KBM-7 (cell line): ENCODE measurements around the gene SLC25A23.
A peak's percentile ranks its signal among the peaks of the same experiment; 100 is the strongest.
"Not testable (repeated sequence)": the region's sequence is repeated elsewhere in the genome, so short reads cannot be mapped to it uniquely, and the experiment has no call there.

Source experiments
- DNase-seq: peaks from one replicate; pipeline ENCODE4 v3.0.0-alpha.2; 2015
- in situ Hi-C: fragments of 300-500 bp; cut with MboI; formaldehyde crosslinking; loops from 2 replicates; pipeline ENCODE4 v1.14.3; 2020; ENCODE audit warnings: low sequenced_read_pairs, low pct_unique_long_range_greater_than_20kb, mixed read lengths

The SLC25A23 gene

DNA sequence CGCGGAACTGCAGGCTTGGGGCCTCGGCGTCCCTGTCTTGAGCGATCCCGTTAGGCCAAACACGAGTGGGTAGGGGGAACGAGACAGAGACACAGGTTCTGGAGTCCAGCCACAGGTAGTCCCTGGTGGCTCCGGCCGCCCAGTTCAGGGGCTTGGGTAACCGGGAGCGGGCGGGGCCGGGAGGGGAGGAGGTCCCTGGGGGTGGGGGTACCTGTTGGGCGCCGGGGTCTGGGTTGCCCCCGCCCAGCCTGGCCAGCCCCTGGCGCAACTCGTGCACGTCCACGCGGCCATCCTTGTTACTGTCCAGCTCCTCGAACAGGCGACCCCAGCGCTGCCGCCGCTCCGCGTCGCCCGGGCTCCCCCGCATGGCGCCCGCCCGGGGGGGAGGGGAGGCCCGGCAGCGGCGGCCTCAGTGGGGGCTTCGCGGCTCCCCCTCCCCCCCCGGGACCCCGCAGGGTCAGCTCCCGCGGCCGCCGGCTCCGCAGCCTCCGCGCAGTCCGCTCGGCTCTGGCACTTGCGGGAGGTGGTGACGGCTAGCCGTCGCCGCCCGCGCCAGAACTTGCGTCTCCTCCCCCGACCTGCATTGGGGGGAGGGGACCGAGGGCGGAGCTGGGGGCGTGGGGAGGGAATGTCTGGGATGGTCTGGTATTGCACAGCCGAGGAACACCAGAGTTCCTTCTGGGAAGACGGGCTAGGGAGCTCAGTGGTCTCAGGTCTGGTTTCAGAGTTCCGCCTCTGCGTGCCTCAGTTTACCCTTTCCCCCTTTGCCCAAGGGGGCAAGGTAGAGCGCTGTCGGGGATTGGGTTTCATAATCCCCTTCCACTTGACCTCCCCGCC lies at the start of gene SLC25A23:
Gene SLC25A23, minus strand, starts transcription at position 531 of the 837 bp plus-strand sequence. Its CDS starts 164 bp downstream, at position 367.
- in situ Hi-C loops = no loop called here
- DNase-seq = no peak

DNA sequence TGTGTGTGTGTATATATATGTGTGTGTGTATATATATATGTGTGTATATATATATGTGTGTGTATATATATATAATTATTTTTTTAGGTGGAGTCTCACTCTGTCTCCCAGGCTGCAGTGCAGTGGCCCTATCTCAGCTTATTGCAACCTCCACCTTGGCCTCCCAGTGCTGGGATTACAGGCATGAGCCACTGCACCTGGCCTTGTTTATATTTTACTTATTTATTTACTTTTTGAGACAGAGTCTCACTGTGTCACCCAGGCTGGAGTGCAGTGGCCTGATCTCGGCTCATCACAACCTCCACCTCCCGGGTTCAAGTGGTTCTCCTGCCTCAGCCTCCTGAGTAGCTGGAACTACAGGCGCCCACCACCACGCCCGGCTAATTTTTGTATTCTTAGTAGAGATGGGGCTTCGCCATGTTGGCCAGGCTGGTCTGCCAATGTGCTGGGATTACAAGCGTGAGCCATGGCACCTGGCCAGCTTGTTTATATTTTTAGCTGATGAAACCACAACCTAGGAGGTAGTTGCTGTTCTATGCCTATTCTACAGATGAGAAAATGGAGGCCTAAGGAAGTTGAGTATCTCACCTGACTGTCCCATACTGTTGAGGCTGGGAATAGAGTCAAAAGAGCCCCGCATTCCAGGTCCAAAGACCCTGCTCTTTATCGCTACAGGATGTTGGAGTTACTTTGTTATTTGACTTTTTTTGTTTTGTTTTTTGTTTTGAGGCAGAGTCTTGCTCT lies 48.6 kb upstream of the SLC25A23 start:
- DNase-seq, in situ Hi-C loops: not testable (repeated sequence)

DNA sequence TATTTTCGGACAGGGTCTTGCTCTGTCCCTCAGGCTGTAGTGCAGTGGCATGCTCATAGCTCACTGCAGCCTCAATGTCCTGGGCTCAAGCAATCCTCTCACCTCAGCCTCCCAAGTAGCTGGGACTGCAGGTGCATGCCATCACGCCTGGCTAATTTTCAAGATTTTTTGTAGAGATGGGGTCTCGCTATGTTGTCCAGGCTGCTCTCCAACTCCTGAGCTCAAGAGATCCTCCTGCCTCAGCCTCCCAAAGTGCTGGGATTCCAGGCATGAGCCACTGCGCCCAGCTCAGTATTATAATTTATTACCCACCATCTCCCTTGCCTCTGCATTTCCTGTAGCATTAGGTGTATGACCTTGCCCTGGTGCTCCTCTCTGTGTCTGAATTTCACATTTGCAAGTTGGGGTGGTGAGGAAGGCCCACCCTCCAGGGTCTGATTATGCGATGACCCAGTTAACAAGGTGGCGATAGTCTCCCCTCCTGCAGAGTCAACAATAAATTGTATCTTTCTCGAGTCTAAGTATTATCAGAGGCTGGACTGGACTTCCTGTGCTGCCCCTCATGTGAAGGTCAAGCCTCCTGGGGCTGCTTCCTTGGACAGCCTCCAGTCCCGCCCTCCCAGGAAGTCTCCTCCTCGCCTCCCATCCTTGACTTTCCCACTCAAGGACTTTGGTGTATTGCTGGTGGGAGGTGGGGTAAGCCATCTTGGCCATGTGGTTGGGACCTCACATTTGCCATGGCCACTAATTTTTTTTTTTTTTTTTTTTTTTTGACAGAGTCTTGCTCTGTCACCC lies 44.0 kb upstream of the SLC25A23 start:
- in situ Hi-C loops = no loop called here
- DNase-seq = no peak

DNA sequence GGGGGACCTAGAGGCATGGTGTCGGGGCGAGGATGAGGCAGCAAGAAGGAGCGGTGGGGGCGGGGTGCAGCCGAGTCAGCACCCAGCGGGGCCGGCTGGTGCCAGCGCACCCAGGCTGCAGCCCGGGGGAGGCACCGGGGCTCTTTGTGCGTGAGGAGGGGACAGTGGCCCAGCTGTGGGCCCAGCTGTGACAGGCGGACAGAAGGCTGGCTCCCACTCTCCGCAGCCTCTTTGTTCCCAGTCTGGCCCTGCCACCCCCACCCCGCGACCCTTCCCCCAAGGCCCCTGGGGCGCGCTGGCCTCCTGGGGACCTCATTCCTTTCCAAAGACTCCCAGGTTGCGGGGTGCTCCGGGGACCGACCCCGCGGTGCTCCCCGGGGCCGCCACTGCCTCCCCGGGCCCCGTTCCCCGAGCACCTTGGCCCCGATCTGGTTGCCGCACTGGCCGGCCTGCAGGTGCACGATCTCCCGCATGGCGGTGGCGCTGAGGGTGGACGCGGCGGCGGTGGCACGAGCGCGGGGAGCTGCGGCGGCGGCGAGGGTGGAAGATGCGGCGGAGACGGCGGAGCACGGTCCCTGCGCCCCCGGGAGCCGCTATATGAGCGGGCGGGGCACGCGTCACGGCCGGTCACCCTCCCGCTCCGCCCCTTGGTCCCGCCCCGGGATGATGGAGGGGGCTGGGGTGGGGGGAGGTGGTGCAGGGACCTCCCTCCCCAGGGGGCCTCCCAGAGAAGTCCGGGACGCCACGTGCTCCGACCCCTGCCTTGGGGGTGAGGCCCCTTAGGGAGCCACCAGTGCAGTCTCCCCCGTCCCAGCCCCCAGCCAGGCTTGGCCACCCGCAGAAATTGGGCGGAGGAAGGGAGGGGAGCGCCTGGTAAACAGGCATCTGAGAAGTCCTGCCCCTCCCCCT lies 42.4 kb upstream of the SLC25A23 start, which contains the start of gene TUBB4A:
Gene TUBB4A, minus strand, starts transcription at position 570 of the 909 bp plus-strand sequence. Its CDS starts 97 bp downstream, at position 473.
- in situ Hi-C loops = no loop called here
- peak; percentile 57 for DNase-seq

DNA sequence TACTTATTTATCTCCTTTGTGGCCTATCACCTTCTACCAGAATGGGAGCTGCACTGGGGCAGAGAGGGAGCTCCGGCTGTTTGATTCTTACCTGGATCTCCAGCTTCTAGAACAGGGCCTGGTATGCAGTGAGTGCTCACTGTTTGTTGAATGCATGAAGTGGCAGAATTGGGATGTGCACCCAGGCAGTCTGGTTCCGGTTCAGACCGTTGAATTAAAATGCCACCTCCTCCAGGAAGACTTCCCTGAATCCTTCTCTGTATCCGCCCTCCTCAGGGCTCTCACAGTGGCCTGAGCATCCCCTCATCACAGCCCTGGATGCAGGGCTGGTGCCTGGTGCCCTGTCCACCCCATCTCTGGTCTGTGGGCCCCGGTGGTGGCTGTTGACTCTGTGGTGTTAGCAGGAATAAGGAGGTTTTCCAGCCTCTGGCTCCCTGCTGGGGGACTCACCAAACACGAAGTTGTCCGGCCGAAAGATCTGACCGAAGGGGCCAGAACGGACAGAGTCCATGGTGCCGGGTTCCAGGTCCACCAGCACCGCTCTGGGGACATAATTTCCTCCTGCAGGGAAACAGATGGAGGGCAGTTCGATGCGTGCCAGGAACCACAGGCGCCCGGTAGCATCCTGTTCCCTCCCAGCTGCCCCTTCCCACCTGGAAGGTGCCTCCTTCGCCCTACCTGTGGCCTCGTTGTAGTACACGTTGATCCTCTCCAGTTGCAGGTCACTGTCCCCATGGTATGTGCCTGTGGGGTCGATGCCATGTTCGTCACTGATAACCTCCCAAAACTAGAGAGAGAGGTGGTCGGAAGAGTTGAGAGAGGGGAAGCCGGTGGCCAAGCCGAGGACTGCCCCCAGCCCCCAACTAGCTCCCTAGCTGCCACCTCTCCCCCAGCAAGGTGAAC lies 41.5 kb upstream of the SLC25A23 start:
- in situ Hi-C loops = no loop called here
- DNase-seq = no peak

DNA sequence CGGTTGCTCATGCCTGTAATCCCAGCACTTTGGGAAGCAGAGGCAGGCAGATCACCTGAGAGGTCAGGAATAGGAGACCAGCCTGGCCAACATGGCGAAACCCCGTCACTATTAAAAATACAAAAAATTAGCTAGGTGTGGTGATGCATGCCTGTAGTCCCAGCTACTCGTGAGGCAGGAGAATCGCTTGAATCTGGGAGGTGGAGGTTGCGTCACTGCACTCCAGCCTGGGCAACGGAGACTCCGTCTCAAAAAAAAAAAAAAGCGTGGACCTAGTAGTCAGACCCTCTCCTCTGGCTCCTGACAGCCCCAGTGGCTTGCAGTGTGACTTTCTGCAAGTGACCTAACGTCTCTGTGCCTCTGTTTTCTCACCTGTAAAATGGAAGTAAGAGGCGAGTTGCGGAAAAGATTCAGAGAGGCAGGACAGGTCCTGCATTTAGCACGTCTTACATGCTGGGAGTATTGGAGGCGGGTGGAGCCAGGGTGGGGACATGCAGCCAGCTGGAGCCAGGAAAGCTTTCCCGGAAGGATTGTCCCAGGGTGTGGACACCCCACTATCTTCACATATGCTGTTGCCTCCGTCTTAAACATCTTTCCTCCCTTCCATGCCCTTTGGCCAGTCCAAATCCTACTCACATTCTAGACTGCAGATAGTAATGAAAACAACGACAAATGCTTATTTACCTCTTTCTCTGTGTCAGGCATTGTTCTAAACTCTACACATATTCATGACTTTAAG lies 39.6 kb upstream of the SLC25A23 start:
- in situ Hi-C loops = no loop called here

DNA sequence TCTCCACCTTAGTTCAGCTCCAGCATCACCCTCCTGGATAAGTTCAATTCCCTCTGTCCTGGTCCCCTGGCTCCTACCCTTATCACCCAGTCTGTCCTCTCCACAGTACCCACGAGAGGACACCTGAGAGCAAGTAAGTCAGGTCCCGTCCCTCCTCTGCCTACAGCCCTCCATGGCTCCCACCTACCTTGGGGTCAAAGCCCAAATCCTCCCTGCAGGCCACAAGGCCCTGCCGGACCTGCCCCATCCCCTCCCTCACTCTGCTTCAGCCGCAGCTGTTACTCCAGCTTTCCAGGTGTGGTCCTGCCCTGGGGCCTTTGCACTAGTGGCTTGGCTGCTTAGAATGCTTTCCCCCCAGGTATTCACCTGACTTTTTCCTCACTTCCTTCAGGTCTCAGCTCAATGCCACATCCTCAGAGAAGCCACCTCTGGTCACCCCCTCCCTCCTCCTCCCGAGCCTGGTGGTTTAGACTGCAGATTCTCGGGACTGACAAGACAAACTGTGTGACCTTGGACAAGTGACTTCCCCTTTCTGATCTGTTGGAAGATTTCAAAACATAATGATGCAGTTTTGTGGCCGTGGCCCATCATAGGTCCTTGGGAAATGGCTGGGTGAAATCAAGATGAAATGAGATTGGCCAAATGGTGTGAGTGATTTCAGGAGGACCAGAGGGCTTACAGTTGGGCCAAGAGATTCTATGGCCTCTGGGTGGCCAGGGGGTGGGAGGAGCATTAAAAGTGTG lies 38.9 kb upstream of the SLC25A23 start:
- in situ Hi-C loops = no loop called here
- DNase-seq = peak; percentile 51

More for the DNA sequence above, 39.6 kb upstream of the SLC25A23 start:
- DNase-seq = no peak

DNA sequence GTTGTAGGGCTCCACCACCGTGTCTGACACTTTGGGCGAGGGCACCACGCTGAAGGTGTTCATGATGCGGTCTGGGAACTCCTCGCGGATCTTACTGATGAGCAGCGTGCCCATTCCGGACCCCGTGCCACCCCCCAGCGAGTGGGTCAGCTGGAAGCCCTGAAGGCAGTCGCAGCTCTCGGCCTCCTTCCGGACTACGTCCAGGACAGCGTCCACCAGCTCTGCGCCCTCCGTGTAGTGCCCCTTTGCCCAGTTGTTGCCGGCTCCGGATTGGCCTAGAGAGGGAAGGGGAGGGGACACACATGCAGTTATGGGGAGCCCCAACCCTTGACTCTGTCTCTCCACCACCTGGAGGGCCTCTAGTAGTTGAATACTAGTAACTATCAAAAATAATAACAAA lies 36.4 kb upstream of the SLC25A23 start:
- DNase-seq = no peak
- in situ Hi-C loops = no loop called here

DNA sequence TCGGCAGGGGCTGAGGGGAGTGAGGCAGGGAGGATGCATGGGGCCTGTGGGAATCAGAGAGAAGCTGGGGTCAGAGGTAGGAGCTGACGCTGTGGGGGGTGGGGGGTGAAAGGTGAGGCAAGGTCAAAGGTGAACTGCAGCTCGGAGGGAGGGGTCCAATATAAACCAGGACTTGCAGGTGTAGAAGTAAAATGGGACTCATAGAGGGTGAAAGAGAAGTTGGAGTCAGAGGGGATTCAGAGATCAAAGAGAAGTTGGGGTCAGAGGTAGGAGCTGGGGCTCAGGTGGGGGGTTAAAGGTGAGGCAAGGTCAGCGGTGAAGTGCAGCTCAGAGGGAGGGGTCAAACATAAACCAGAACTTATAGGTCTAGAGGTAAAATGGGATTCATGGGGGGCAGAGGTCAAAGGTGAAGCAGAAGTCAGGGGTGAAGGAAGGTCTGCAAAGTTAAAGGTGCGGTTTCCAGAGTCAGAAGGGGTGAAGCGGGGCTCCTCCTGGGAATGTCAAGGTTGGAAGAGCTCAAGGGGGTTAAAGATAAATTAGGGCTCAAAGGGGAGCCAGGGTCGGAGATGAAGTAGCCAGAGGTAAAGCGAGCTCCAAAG lies 34.9 kb upstream of the SLC25A23 start:
- in situ Hi-C loops = no loop called here
- DNase-seq = no peak

DNA sequence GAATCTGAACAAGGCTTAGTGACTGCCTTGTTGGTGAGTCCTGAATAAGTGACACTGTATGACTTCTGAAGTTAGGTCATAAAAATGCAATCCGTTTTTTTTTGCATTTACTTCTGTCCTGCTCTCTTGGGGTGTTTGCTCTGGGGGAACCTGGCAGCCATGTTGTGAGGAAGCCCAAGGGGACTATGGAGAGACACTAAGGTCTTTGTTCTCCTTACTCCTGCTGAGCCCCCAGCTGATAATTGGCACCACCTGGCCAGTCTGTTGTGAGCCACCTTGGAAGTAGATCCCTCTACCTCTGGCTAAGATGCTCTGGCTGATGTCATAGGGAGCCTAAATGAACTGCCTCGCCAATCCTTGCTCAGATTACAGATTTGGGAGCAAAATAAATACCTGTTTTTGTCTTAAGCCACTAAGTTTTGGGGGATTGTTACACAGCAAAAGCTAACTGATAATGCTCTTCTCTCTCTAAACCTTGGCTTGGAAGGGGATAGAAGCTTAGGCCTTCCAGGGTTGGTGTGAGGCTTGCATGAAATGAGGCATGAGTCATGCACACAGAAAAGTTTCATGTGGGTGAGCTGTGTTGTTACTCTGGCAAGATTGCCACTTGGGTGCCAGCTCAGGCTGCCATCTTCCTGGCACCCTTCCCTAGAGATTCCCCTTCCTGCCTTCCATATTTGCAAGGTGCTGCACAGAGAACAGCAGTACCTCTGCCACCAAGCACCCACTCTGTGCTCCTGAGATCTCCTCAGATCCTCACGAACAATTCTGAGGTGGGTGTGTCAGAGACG lies 32.4 kb upstream of the SLC25A23 start:
- no peak for DNase-seq
- in situ Hi-C loops = no loop called here

DNA sequence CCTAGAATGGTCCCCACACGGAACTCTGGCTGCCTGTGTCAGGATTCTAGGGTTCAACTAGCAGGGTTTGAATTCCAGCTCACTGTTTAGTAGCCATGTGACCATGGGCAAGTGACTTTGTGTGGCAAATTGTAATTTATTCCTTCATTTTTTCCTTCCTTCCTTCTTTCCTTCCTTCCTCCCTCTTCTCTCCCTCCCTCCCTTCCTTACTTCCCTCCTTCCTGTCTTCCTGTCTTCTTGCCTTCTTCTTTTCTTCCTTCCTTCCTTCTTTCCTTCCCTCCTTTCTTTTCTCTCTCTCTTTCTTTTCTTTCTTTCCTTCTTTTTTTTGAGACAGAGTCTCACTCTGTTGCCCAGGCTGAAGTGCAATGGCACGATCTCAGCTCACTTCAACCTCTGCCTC lies 30.5 kb upstream of the SLC25A23 start:
- in situ Hi-C loops = no loop called here
- DNase-seq = no peak

DNA sequence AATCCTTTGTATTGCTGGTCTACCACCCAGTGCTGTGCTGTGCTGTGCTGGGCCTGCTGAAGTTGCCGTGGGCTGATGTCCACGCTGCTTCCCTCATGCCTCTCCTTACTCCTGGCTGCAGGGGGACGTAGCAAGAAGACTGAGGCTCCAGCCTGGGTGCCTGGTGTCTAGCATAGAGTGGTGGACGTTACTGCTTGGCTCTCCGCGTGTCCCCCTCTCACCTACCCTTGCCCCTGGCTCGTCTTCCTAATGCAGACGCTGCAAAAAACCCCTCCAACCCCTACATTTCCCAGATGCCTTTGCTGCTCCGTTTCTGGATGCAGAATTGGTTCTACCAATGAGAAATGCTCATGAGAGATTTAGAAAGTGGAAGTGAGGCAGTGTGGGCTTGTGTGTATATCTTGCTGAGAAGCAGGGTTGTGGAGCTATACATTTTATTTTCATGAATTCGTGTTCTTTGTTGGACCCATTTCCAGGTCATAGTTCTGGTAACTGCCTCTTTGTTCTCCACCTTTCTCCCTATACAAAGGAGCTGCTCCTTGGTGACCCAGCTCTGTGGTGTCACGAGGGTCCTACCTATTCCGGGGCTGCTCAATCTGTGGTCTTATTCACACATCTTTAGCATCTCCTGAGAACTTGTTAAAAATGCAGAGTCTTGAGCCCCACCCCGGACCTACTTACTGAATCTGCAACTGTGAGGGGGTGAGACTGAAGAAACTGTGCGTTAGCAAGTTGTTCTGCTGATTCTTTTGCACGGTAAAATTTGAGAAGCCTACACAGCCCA lies 29.9 kb upstream of the SLC25A23 start:
- DNase-seq = no peak
- in situ Hi-C loops = no loop called here

DNA sequence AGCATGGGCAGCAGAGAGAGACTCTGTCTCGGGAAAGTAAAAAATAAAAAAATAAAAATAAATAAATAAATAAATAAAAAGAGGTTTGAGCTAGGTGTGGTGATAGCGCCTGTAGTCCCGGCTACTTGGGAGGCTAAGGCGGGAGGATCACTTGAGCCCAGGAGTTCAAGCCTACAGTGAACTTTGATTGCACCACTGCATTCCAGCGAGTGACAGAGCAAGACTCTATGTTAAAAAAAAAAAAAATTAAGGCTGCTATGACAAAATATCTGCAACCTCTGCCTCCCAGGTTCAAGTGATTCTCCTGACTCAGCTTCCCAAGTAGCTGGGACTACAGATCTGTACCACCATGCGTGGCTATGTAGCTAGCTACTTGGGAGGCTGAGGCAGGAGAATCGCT lies 25.2 kb upstream of the SLC25A23 start:
- in situ Hi-C loops = no loop called here

DNA sequence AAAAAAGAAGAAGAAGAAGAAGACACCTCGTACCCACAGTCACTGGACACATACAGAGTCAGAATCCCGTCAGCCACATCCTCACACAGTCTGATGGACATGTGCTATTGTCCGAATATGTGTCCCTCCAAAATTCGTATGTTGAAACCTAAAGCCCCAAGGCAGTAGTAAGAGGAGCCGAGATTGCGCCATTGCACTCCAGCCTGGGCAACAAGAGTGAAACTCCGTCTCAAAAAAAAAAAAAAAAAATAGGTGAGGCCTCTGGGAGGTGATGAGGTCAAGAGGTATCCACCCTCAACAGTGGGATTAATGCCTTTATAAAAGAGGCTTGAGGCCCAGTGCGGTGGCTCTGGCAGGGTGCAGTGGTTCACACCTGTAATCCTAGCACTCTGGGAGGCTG lies 24.6 kb upstream of the SLC25A23 start:
- DNase-seq = no peak
- in situ Hi-C loops = no loop called here

More for the DNA sequence above, 25.2 kb upstream of the SLC25A23 start:
- DNase-seq = no peak
